K562 (cell line): Measurements from ENCODE around the gene RPS17. TPM values are rescaled to one million over a fixed set of nuclear protein-coding genes. Genes with fewer than 3 reads are reported as not detected.

Source experiments
- ATF2 ChIP-seq: sonication (generic); formaldehyde crosslinking; IDR thresholded peaks from 2 replicates; pipeline ENCODE4 v1.8.1; 2022; ENCODE audit warnings: missing genetic modification reagents
- BMI1 ChIP-seq: fragments of 150-350 bp; IDR thresholded peaks from 2 replicates; pipeline ENCODE4 v1.6.1; 2014; ENCODE audit warnings: low read length
- CLOCK ChIP-seq: fragments of 250-450 bp; sonication (Bioruptor Pico); IDR thresholded peaks from 2 replicates; pipeline ENCODE4 v1.4.0; 2020; ENCODE audit warnings: mild to moderate bottlenecking, moderate library complexity, borderline replicate concordance
- CXXC5 ChIP-seq: fragments of 250-450 bp; sonication (Bioruptor Pico); IDR thresholded peaks from 2 replicates; pipeline ENCODE4 v1.8.0; 2022; ENCODE audit warnings: inconsistent platforms, mild to moderate bottlenecking, moderate library complexity
- FOSL1 ChIP-seq: fragments of 200-800 bp; sonication (Bioruptor generic); conservative IDR thresholded peaks from 2 replicates; pipeline ENCODE4 v1.6.1; 2016; ENCODE audit warnings: missing genetic modification characterization, missing compliant biosample characterization
- FOXJ3 ChIP-seq: sonication (generic); formaldehyde crosslinking; IDR thresholded peaks from 2 replicates; pipeline ENCODE4 v1.4.0; 2020; ENCODE audit warnings: mild to moderate bottlenecking, missing genetic modification reagents
- HNRNPLL ChIP-seq: fragments of 200-400 bp; formaldehyde crosslinking; IDR thresholded peaks from 2 replicates; pipeline ENCODE4 v1.6.1; 2017; ENCODE audit warnings: low read length, low read depth, mild to moderate bottlenecking; ENCODE audit not compliant: poor library complexity, severe bottlenecking
- MTA3 ChIP-seq: fragments of 450-650 bp; formaldehyde crosslinking; IDR thresholded peaks from 2 replicates; pipeline ENCODE4 v1.6.1; 2017; ENCODE audit warnings: mild to moderate bottlenecking, borderline replicate concordance
- NFXL1 ChIP-seq: fragments of 450-650 bp; formaldehyde crosslinking; IDR thresholded peaks from 2 replicates; pipeline ENCODE4 v1.4.0; 2021; ENCODE audit warnings: mild to moderate bottlenecking
- PTRF ChIP-seq: fragments of 450-650 bp; IDR thresholded peaks from 2 replicates; pipeline ENCODE4 v1.6.1; 2016; ENCODE audit warnings: mild to moderate bottlenecking, missing genetic modification characterization, missing compliant biosample characterization
- RAD21 ChIP-seq, 2 experiments: fragments of 250-450 bp in 1 of 2; fragments of 450-650 bp in 1 of 2; sonication (Bioruptor Pico) in 1 of 2; formaldehyde crosslinking in 1 of 2; IDR thresholded peaks in 1 of 2; conservative IDR thresholded peaks in 1 of 2; 2 replicates each; pipeline versions ENCODE4 v1.4.0 to v1.8.0; 2020 to 2022; ENCODE audit warnings: mild to moderate bottlenecking in 2 of 2, moderate library complexity in 1 of 2
- SRSF3 ChIP-seq: fragments of 200-400 bp; formaldehyde crosslinking; IDR thresholded peaks from 2 replicates; pipeline ENCODE4 v1.6.1; 2016; ENCODE audit warnings: mild to moderate bottlenecking, low read length, moderate library complexity; ENCODE audit not compliant: insufficient read depth
- TAF7 ChIP-seq: fragments of 450-650 bp; IDR thresholded peaks from 2 replicates; pipeline ENCODE4 v1.6.1; 2016; ENCODE audit warnings: missing genetic modification characterization, missing compliant biosample characterization
- ZBTB43 ChIP-seq: sonication (generic); formaldehyde crosslinking; IDR thresholded peaks from 2 replicates; pipeline ENCODE4 v1.8.0; 2023; ENCODE audit warnings: mild to moderate bottlenecking, missing genetic modification reagents
- ZNF277 ChIP-seq: fragments of 250-450 bp; sonication (Bioruptor Pico); IDR thresholded peaks from 2 replicates; pipeline ENCODE4 v1.8.0; 2022; ENCODE audit warnings: inconsistent platforms, mild to moderate bottlenecking, moderate library complexity, borderline replicate concordance
- ZNF324 ChIP-seq: fragments of 250-450 bp; sonication (Bioruptor Pico); IDR thresholded peaks from 2 replicates; pipeline ENCODE4 v1.4.0; 2020; ENCODE audit warnings: mild to moderate bottlenecking
- ZNF668 ChIP-seq: fragments of 250-450 bp; sonication (Bioruptor Pico); IDR thresholded peaks from 2 replicates; pipeline ENCODE4 v1.8.0; 2022; ENCODE audit warnings: mild to moderate bottlenecking, inconsistent platforms
- polyA plus RNA-seq, 8 experiments: library from polyadenylated mRNA; depleted of rRNA in 4 of 8; stranded (reverse) in 5 of 8; unstranded in 3 of 8; fragments of >200 nt; fragmentation: Nextera tagmentation in 2 of 8; fragmentation: Illumina TruSeq in 1 of 8; extraction: Ambion mirVana in 2 of 8; extraction: Trizol in 1 of 8; gene quantifications; 2 replicates each; pipeline versions ENCODE4 v1.2.1 to v1.2.3, GENCODE V29; 2011 to 2014; ENCODE audit warnings: inconsistent platforms in 1 of 8, missing spikeins in 1 of 8
- total RNA-seq, 7 experiments: library from RNA; depleted of rRNA in 6 of 7; stranded (reverse); fragments of >200 nt in 6 of 7; fragmentation: Illumina TruSeq in 2 of 7; extraction: Trizol in 2 of 7; gene quantifications; 2 replicates each; pipeline versions ENCODE4 v1.2.1 to v1.2.3, GENCODE V29; 2011 to 2021; ENCODE audit warnings: low replicate concordance in 1 of 7

Gene RPS17
- total and polyA plus RNA-seq, 9 of the 15 experiments (the other 6 are each of a cell fraction or from before 2014, with no cell fraction given) = 1,988 to 6,515 (median 5,229) TPM

GRCh38 chr15:82540055-82540983 is at the start of gene RPS17 (continued):
- TF ChIP-seq RAD21 (CRISPR knock-in tag; conservative IDR thresholded peaks at IDR 0.05 in 1 of 2, IDR thresholded peaks at IDR 0.05 in 1 of 2) (peak; percentile 45 to 57), TAF7 (tag) (peak; percentile 99), FOXJ3 (CRISPR knock-in tag) (no peak), CXXC5 (peak; percentile 86), MTA3 (peak; percentile 95), ZNF277 (CRISPR knock-in tag) (no peak), ZNF668 (CRISPR knock-in tag) (no peak), ATF2 (CRISPR knock-in tag) (no peak), ZBTB43 (CRISPR knock-in tag) (no peak), CLOCK (CRISPR knock-in tag) (no peak), NFXL1 (CRISPR knock-in tag) (no peak), FOSL1 (tag) (peak; percentile 54), ZNF324 (CRISPR knock-in tag) (no peak), PTRF (tag) (no peak), HNRNPLL (peak; percentile 52), BMI1 (no peak), SRSF3 (no peak)
